Adipocyte (in vitro differentiated cells): Measurements from ENCODE around the gene MUC5AC.

ENCODE experiments used
- DNase-seq: peaks from one replicate; pipeline ENCODE4 v3.0.0-alpha.2; 2015; ENCODE audit warnings: low read depth
- H3K27me3 ChIP-seq: replicated peaks from 2 replicates; pipeline ENCODE4 v1.7.0; 2013; ENCODE audit warnings: mild to moderate bottlenecking, low read length, moderate library complexity; ENCODE audit not compliant: control insufficient read depth, insufficient read depth
- H3K36me3 ChIP-seq: 2 replicates; pipeline ENCODE4 v1.7.0; 2013; ENCODE audit warnings: low read length, mild to moderate bottlenecking, moderate library complexity; ENCODE audit not compliant: control insufficient read depth, insufficient read depth, severe bottlenecking
- H3K4me1 ChIP-seq: 2 replicates; pipeline ENCODE4 v1.7.0; 2013; ENCODE audit warnings: mild to moderate bottlenecking, low read length, moderate library complexity; ENCODE audit not compliant: control insufficient read depth, insufficient read depth
- H3K4me3 ChIP-seq: 2 replicates; pipeline ENCODE4 v1.7.0; 2013; ENCODE audit warnings: mild to moderate bottlenecking, low read length, moderate library complexity
- H3K9ac ChIP-seq: 2 replicates; pipeline ENCODE4 v1.7.0; 2013; ENCODE audit warnings: mild to moderate bottlenecking, low read length, moderate library complexity
- H3K9me3 ChIP-seq: 2 replicates; pipeline ENCODE4 v1.7.0; 2013; ENCODE audit warnings: mild to moderate bottlenecking, low read length, moderate library complexity; ENCODE audit not compliant: control insufficient read depth

Gene MUC5AC

DNA sequence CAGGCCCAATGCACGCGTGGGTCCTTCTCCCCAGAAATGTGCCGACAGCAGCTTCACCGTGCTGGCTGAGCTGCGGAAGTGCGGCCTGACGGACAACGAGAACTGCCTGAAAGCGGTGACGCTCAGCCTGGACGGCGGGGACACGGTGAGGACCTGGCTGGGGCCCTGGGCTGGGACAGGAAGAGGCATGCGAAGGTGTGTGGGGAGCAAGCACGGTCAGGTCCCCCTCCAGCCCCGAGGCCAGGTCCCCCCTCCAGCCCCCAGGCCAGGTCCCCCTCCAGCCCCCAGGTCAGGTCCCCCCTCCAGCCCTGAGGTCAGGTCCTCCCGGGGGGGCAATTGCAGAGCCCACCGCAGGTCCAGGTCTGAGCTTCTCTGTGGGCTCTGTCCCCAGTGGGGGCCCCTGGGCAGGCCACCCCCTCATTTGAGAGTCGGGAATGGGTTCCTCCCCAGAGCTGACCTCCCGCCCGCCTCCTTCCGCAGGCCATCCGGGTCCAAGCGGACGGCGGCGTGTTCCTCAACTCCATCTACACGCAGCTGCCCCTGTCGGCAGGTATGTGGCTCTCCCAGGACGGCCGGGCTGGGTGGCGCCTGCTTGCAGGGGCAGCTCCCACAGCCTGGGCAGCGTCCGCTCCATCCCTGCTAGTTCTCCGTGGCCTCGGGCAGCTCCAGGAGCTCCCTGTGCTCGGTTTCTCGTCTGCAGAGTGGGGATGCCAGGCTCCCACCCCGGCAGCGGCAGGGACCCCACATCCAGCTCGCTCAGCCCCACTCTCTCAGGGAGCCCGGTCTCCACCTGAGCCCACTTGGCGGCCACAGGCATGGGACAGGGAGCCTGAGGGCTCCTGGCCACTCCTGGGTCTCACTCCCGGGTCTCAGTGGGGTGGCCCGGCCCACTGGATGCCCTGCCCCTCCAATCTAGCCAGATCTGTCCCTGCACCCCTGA is 73.0 kb downstream of the MUC5AC start:
- H3K4me3 ChIP-seq: no peak overlapping the region
- H3K9me3 ChIP-seq: no peaks in the 10 kb centered on the region
- H3K4me1 ChIP-seq: no peaks in the 10 kb centered on the region
- no peak for DNase-seq
- no peak overlapping the region for H3K9ac ChIP-seq
- no peaks in the 10 kb centered on the region for H3K36me3 ChIP-seq
- H3K27me3 ChIP-seq: peaks cover 7% of the 10 kb centered on the region

DNA sequence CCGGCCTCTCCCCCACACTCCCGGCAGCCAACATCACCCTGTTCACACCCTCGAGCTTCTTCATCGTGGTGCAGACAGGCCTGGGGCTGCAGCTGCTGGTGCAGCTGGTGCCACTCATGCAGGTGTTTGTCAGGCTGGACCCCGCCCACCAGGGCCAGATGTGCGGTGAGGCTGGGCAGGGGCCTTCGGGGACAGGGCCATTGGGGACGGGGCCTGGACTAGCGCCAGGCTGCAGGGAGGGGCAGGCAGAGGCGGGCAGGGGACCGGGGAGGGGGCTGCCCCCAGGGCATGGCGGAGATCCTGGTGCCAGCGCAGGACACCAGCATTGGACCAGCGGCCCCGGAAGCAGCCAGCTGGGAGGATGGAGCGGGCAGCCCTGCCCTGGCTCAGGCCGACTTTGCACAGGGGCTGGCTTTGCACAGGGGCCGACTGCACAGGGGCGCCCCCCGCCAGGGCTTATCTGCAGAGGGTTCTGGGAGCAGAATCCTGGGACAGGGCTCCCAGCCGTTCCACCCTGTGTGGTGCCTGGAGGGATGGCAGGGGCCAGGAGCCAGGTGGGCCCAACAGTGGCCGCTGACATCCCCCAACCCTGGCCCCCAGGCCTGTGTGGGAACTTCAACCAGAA is 73.8 kb downstream of the MUC5AC start:
- H3K27me3 ChIP-seq: peaks cover 9% of the 10 kb centered on the region
- H3K9ac ChIP-seq: no peak overlapping the region
- H3K4me1 ChIP-seq: no peaks in the 10 kb centered on the region
- DNase-seq: no peak
- no peaks in the 10 kb centered on the region for H3K36me3 ChIP-seq
- no peak overlapping the region for H3K4me3 ChIP-seq
- H3K9me3 ChIP-seq: no peaks in the 10 kb centered on the region

DNA sequence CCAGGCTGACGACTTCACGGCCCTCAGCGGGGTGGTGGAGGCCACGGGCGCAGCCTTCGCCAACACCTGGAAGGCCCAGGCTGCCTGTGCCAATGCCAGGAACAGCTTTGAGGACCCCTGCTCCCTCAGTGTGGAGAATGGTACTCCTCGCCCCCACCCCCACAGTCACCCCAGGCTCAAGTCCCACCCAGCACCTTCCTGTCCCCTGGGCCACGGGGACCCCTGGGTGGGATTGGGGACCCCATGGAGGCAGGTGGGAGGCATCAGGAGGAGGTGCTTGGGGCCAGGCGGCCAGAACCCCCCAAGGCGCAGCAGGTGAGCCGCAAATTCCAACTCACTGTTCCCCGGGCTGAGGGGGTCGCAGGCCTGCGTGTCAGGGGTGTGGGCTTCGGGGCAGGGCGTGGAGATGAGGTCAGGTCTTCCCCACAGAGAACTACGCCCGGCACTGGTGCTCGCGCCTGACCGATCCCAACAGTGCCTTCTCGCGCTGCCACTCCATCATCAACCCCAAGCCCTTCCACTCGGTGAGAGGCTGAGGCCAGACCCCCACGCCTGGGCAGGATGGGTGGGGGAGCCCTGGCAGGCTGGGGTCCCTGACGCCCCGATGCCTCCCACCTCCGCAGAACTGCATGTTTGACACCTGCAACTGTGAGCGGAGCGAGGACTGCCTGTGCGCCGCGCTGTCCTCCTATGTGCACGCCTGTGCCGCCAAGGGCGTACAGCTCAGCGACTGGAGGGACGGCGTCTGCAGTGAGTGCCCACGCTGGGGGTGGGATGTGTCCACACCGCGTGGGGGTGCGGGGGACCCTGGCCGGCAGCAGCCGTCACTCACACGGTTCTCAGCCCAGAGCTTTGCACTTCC is 74.5 kb downstream of the MUC5AC start:
- no peak for DNase-seq
- Histone ChIP-seq H3K9ac (no peak overlapping the region), H3K4me3 (no peak overlapping the region), H3K36me3 (no peaks in the 10 kb centered on the region), H3K27me3 (peaks cover 11% of the 10 kb centered on the region), H3K9me3 (no peaks in the 10 kb centered on the region), H3K4me1 (no peaks in the 10 kb centered on the region)

DNA sequence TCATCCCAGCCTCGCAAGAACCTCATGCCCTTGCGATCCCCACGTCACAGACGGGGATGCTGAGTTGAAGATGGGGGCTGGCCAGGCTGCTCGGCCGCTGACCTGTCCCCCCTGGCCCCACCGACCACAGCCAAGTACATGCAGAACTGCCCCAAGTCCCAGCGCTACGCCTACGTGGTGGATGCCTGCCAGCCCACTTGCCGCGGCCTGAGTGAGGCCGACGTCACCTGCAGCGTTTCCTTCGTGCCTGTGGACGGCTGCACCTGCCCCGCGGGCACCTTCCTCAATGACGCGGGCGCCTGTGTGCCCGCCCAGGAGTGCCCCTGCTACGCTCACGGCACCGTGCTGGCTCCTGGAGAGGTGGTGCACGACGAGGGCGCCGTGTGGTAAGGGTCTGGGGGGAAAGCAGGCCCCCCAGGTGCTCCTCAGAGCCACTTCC is 75.1 kb downstream of the MUC5AC start:
- Histone ChIP-seq H3K9ac (no peak overlapping the region), H3K4me3 (no peak overlapping the region), H3K27me3 (peaks cover 7% of the 10 kb centered on the region), H3K4me1 (no peaks in the 10 kb centered on the region), H3K9me3 (no peaks in the 10 kb centered on the region), H3K36me3 (no peaks in the 10 kb centered on the region)
- DNase-seq: no peak

DNA sequence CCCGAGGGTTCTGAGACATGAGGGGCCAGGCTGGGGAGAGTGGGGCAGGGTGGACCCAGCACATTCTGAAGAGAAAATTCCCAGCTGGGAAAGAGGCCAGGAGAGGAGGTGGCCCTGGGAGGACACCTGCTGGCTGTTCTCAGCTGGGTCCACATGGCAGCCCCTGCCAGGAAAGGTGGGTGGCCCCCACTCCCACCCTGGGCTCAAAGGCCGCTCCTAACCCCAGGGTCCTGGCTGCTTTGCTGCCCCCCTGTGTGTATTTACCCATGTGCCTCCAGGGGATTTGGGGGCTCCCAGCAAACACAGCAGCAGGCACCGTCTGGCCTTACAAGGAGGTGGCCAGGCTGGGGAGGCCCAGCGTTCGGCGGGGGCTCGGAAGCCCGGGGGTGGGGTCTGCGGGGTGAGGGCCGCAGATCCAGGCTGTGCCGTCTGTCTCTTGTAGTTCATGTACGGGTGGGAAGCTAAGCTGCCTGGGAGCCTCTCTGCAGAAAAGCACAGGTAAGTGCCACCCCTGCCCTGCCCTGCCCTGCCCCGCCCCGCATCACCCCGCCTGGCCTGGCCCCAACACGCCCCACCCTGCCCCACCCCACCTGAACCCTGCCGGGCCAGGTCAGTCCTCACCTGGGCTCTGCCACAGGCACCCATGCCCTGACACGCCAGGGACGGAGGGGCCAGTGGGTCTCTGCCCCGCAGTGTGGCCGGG is 75.7 kb downstream of the MUC5AC start:
- no peak overlapping the region for H3K4me3 ChIP-seq
- peaks cover 6% of the 10 kb centered on the region for H3K27me3 ChIP-seq
- no peaks in the 10 kb centered on the region for H3K36me3 ChIP-seq
- no peak overlapping the region for H3K9ac ChIP-seq
- no peak for DNase-seq
- H3K4me1 ChIP-seq: no peaks in the 10 kb centered on the region
- H3K9me3 ChIP-seq: no peaks in the 10 kb centered on the region

DNA sequence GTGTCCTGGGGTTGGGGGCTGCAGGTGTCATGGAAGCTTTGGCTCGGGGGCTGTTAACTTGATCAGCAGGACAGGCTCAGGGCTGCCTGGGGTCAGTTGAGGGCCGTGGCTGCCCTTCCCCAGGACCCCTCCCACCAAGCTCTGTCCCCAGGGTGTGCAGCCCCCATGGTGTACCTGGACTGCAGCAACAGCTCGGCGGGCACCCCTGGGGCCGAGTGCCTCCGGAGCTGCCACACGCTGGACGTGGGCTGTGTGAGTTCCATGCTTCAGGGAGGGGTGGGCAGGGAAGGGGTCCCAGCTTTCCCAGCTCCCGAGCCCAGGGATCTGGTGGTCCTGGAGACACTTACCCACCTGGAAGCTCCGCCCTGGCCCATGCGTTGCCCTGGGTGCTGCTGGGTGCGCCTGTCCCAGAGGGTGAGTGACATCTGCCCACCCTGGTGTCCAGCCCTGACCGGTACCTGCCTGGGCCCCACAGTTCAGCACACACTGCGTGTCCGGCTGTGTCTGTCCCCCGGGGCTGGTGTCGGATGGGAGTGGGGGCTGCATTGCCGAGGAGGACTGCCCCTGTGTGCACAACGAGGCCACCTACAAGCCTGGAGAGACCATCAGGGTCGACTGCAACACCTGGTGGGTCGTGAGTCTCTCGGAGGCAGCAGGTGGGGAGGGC is 76.4 kb downstream of the MUC5AC start:
- Histone ChIP-seq H3K9me3 (no peaks in the 10 kb centered on the region), H3K9ac (no peak overlapping the region), H3K27me3 (peaks cover 6% of the 10 kb centered on the region), H3K36me3 (no peaks in the 10 kb centered on the region), H3K4me3 (no peak overlapping the region), H3K4me1 (no peaks in the 10 kb centered on the region)
- DNase-seq: no peak

DNA sequence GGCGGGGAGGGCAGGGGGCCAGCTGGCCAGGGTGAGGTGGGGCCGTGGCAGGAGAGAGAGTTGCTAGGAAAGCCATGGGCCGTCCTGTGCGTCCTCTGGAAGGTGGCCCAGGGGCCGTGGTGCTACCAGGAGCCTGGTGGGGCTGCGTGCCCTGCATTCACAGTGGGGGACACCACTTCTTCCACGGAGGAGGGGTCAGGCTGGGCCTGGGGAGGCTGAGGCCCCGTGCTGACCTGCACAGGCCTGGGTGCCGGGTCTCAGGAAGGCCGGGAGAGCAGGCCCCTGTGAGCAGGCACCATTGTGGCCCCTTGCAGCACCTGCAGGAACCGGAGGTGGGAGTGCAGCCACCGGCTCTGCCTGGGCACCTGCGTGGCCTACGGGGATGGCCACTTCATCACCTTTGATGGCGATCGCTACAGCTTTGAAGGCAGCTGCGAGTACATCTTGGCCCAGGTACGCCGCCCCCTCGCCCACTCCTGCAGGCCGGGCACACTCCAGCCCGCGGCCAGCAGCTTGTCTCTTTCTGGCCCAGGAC is 77.1 kb downstream of the MUC5AC start:
- Histone ChIP-seq H3K9me3 (no peaks in the 10 kb centered on the region), H3K36me3 (no peaks in the 10 kb centered on the region), H3K4me3 (no peak overlapping the region), H3K9ac (no peak overlapping the region), H3K27me3 (peaks cover 6% of the 10 kb centered on the region), H3K4me1 (no peaks in the 10 kb centered on the region)
- DNase-seq: no peak

DNA sequence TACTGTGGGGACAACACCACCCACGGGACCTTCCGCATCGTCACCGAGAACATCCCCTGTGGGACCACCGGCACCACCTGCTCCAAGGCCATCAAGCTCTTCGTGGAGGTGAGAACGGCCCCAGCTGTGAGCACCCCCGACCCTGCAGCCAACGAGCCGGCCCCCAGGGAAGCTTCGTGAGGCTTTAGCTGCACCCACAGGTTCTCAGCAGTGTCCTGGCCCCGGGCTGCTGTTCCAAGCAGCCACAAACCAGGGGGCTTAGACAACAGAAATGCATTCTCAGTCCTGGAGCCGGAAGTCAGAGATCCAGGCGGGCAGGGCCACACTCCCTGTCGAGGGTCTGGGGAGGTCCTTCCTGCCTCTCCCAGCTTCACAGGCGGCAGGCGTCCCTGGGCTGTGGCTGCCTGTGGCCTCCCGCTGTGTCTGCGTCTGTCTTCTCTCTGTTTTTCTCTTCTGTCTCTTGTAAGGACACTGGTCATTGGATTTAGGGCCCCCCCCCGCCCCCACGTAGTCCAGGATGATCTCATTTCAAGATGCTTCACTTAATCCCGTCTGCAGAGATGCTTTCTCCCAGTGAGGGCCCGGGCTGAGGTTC is 77.7 kb downstream of the MUC5AC start:
- no peaks in the 10 kb centered on the region for H3K9me3 ChIP-seq
- no peak overlapping the region for H3K9ac ChIP-seq
- no peaks in the 10 kb centered on the region for H3K36me3 ChIP-seq
- H3K4me1 ChIP-seq: no peaks in the 10 kb centered on the region
- no peak for DNase-seq
- H3K27me3 ChIP-seq: peaks cover 6% of the 10 kb centered on the region
- no peak overlapping the region for H3K4me3 ChIP-seq

DNA sequence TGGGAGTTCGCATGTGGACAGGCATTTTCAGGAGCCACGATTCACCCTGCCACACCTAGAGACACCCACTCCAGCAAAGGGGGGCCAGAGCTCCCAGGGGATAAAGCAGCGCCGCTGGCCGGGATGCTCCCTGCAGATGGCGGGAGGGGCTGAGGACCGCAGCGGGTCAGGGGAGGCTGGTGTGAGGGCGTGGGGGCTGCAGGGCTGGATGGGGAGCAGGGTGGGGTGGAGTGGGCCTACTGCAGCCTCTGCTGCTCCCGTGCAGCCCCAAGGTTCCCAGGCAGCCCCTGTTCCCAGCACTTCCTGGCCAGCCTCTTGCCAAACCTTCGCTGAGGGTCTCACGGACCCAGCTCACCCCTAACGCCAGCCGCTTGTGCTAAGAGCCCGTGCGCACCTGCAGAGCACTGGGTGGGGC is 78.2 kb downstream of the MUC5AC start:
- H3K4me1 ChIP-seq: no peaks in the 10 kb centered on the region
- H3K9me3 ChIP-seq: no peaks in the 10 kb centered on the region
- no peaks in the 10 kb centered on the region for H3K36me3 ChIP-seq
- peaks cover 6% of the 10 kb centered on the region for H3K27me3 ChIP-seq
- no peak overlapping the region for H3K4me3 ChIP-seq
- no peak overlapping the region for H3K9ac ChIP-seq
- DNase-seq: no peak
